Measurements from ENCODE around the gene CHD9NB. TPM values are rescaled to one million over a fixed set of nuclear protein-coding genes. Genes with fewer than 3 reads are reported as not detected.
"Not testable (repeated sequence)": the region's sequence is repeated elsewhere in the genome, so short reads cannot be mapped to it uniquely, and the experiment has no call there.

CHD9NB gene
- polyA plus RNA-seq, 1 donor = 0.85 TPM

GRCh38 chr16:53043986-53044601 is 8.6 kb downstream of the CHD9NB start:
- Histone ChIP-seq H3K4me3 (ENCODE audit: low read length) (peak overlapping the region; percentile 1), H3K36me3 (ENCODE audit: control insufficient read depth, insufficient read depth, low read length) (no peaks in the 10 kb centered on the region), H3K27ac (ENCODE audit: low read length) (no peak overlapping the region), H3K9me3 (ENCODE audit: control insufficient read depth, low read depth, low read length) (no peaks in the 10 kb centered on the region), H3K27me3 (ENCODE audit: control insufficient read depth, insufficient read depth, low read length) (no peaks in the 10 kb centered on the region), H3K4me1 (ENCODE audit: control insufficient read depth, insufficient read depth, low read length) (peaks cover 37% of the 10 kb centered on the region)
- peak in 1 of 2 donors; percentile 77 for DNase-seq
- WGBS (ENCODE audit: insufficient coverage, low lambda C conversion rate) = no CpG with 5 or more reads among the region's 11 CpGs

GRCh38 chr16:53043428-53043831 is 9.3 kb downstream of the CHD9NB start:
- DNase-seq = peak in 1 of 2 donors; percentile 44
- no CpG with 5 or more reads among the region's 5 CpGs for WGBS (ENCODE audit: insufficient coverage, low lambda C conversion rate)
- H3K27ac ChIP-seq (ENCODE audit: low read length) = no peak overlapping the region
- peak overlapping the region; percentile 1 for H3K4me3 ChIP-seq (ENCODE audit: low read length)
- H3K9me3 ChIP-seq (ENCODE audit: control insufficient read depth, low read depth, low read length) = no peaks in the 10 kb centered on the region
- H3K36me3 ChIP-seq (ENCODE audit: control insufficient read depth, insufficient read depth, low read length) = no peaks in the 10 kb centered on the region
- H3K27me3 ChIP-seq (ENCODE audit: control insufficient read depth, insufficient read depth, low read length) = no peaks in the 10 kb centered on the region
- peaks cover 30% of the 10 kb centered on the region for H3K4me1 ChIP-seq (ENCODE audit: control insufficient read depth, insufficient read depth, low read length)

GRCh38 chr16:53042235-53042701 is 10.4 kb downstream of the CHD9NB start:
- DNase-seq = no peak
- peaks cover 25% of the 10 kb centered on the region for H3K4me1 ChIP-seq (ENCODE audit: control insufficient read depth, insufficient read depth, low read length)
- 92% methylated on average over 2 of the region's 5 CpGs for WGBS (ENCODE audit: insufficient coverage, low lambda C conversion rate)
- no peaks in the 10 kb centered on the region for H3K27me3 ChIP-seq (ENCODE audit: control insufficient read depth, insufficient read depth, low read length)
- H3K36me3 ChIP-seq (ENCODE audit: control insufficient read depth, insufficient read depth, low read length) = no peaks in the 10 kb centered on the region
- no peak overlapping the region for H3K27ac ChIP-seq (ENCODE audit: low read length)
- H3K9me3 ChIP-seq (ENCODE audit: control insufficient read depth, low read depth, low read length) = no peaks in the 10 kb centered on the region
- no peak overlapping the region for H3K4me3 ChIP-seq (ENCODE audit: low read length)

- Histone ChIP-seq H3K9me3 (ENCODE audit: control insufficient read depth, low read depth, low read length) (no peaks in the 10 kb centered on the region), H3K27me3 (ENCODE audit: control insufficient read depth, insufficient read depth, low read length) (no peaks in the 10 kb centered on the region), H3K4me3 (ENCODE audit: low read length) (no peak overlapping the region), H3K4me1 (ENCODE audit: control insufficient read depth, insufficient read depth, low read length) (peaks cover 25% of the 10 kb centered on the region), H3K36me3 (ENCODE audit: control insufficient read depth, insufficient read depth, low read length) (no peaks in the 10 kb centered on the region), H3K27ac (ENCODE audit: low read length) (no peak overlapping the region)
- 76% methylated on average over 2 of the region's 4 CpGs for WGBS (ENCODE audit: insufficient coverage, low lambda C conversion rate)
- peak in 1 of 2 donors; percentile 33 for DNase-seq
These were observed 11.2 kb downstream of the CHD9NB start for GRCh38 chr16:53041320-53042051.

GRCh38 chr16:53040788-53041187 is 11.9 kb downstream of the CHD9NB start:
- Histone ChIP-seq H3K4me1 (ENCODE audit: control insufficient read depth, insufficient read depth, low read length) (peaks cover 23% of the 10 kb centered on the region), H3K9me3 (ENCODE audit: control insufficient read depth, low read depth, low read length) (no peaks in the 10 kb centered on the region), H3K4me3 (ENCODE audit: low read length) (no peak overlapping the region), H3K36me3 (ENCODE audit: control insufficient read depth, insufficient read depth, low read length) (no peaks in the 10 kb centered on the region), H3K27ac (ENCODE audit: low read length) (no peak overlapping the region), H3K27me3 (ENCODE audit: control insufficient read depth, insufficient read depth, low read length) (no peaks in the 10 kb centered on the region)
- WGBS (ENCODE audit: insufficient coverage, low lambda C conversion rate) = no CpG with 5 or more reads among the region's 1 CpG
- DNase-seq = no peak

DNA sequence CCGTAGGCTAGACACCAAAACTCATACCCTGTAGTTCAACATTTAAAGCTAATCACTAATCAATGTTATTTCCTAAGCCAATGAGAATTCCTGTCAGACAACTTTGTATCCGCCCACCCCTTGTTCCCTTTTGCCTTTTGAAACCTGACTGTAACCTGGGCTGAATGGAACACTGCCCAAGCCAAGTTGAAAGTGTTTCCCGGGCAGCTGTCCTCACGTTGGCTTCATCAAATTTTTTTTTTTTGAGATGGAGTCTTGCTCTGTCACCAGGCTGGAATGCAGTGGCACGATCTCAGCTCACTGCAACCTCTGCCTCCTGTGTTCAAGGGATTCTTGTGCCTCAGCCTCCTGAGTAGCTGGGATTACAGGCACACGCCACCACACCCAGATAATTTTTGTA is 16.0 kb downstream of the CHD9NB start:
- WGBS (ENCODE audit: insufficient coverage, low lambda C conversion rate) = no CpG with 5 or more reads among the region's 6 CpGs
- not testable (repeated sequence) for H3K27me3 ChIP-seq (ENCODE audit: control insufficient read depth, insufficient read depth, low read length); H3K27ac ChIP-seq (ENCODE audit: low read length); H3K9me3 ChIP-seq (ENCODE audit: control insufficient read depth, low read depth, low read length); H3K36me3 ChIP-seq (ENCODE audit: control insufficient read depth, insufficient read depth, low read length); H3K4me3 ChIP-seq (ENCODE audit: low read length); H3K4me1 ChIP-seq (ENCODE audit: control insufficient read depth, insufficient read depth, low read length); DNase-seq

GRCh38 chr16:53036066-53036465 is 16.6 kb downstream of the CHD9NB start:
- no CpG with 5 or more reads among the region's 6 CpGs for WGBS (ENCODE audit: insufficient coverage, low lambda C conversion rate)
- Histone ChIP-seq H3K4me1 (ENCODE audit: control insufficient read depth, insufficient read depth, low read length) (no peaks in the 10 kb centered on the region), H3K4me3 (ENCODE audit: low read length) (no peak overlapping the region), H3K27ac (ENCODE audit: low read length) (no peak overlapping the region), H3K9me3 (ENCODE audit: control insufficient read depth, low read depth, low read length) (no peaks in the 10 kb centered on the region), H3K27me3 (ENCODE audit: control insufficient read depth, insufficient read depth, low read length) (no peaks in the 10 kb centered on the region), H3K36me3 (ENCODE audit: control insufficient read depth, insufficient read depth, low read length) (no peaks in the 10 kb centered on the region)
- no peak for DNase-seq

DNA sequence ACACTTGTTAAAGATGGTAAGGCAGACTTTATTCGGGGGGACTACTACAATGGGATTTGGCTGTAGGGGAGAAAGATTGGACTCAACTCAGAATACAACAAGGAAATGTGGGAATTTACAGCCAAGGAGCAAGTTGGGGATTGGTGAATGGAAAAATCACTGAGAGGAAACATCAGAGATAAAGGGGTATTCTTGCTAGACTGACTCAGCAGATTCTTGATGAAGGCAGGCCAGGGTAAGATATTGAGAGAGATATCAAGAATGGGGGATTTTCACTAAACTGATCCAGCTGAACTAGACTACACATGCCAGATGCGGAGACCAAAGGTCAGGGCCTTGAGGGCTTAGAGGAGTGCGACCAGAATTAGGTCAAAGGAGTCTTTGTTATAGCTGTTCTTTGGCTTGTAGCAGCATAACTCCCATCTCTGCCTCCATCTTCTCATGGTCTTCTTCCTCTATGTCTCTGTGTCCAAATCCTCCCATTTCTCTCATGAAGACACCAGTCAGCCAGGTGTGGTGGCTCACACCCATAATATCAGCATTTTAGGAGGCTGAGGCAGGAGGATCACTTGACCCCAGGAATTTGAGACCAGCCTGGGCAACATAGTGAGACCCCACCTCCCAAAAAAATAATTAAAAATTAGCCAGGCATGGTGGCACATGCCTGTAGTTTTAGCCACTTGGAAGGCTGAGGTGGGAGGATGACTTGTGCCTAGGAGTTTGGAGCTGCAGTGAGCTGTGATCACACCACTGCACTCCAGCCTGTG is 17.3 kb downstream of the CHD9NB start:
- Histone ChIP-seq H3K9me3 (ENCODE audit: control insufficient read depth, low read depth, low read length) (no peaks in the 10 kb centered on the region), H3K36me3 (ENCODE audit: control insufficient read depth, insufficient read depth, low read length) (no peaks in the 10 kb centered on the region), H3K4me3 (ENCODE audit: low read length) (no peak overlapping the region), H3K27me3 (ENCODE audit: control insufficient read depth, insufficient read depth, low read length) (no peaks in the 10 kb centered on the region), H3K4me1 (ENCODE audit: control insufficient read depth, insufficient read depth, low read length) (no peaks in the 10 kb centered on the region), H3K27ac (ENCODE audit: low read length) (no peak overlapping the region)
- no CpG with 5 or more reads among the region's 3 CpGs for WGBS (ENCODE audit: insufficient coverage, low lambda C conversion rate)
- DNase-seq = no peak

DNA sequence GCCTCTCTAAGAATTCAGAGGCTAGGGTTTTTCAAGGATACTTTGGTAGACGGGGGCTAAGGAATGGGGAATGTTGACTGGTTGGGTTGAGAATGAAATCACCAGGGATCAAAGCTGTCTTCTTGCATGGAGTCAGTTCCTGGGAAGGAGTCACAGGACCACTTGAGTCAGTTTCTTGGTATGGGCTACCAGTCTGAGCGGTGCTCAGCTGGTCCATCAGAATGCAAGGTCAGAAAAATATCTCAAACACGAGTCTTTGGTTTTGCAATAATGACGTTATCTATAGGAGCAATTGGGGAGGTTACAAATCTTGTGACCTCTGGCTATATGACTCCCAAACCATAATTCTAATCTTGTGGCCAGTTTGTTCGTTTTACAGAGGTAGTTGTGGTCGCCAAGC is 18.4 kb downstream of the CHD9NB start:
- H3K4me3 ChIP-seq (ENCODE audit: low read length) = no peak overlapping the region
- no CpG with 5 or more reads among the region's 6 CpGs for WGBS (ENCODE audit: insufficient coverage, low lambda C conversion rate)
- no peak overlapping the region for H3K27ac ChIP-seq (ENCODE audit: low read length)
- no peaks in the 10 kb centered on the region for H3K4me1 ChIP-seq (ENCODE audit: control insufficient read depth, insufficient read depth, low read length)
- H3K9me3 ChIP-seq (ENCODE audit: control insufficient read depth, low read depth, low read length) = no peaks in the 10 kb centered on the region
- no peaks in the 10 kb centered on the region for H3K27me3 ChIP-seq (ENCODE audit: control insufficient read depth, insufficient read depth, low read length)
- no peak for DNase-seq
- no peaks in the 10 kb centered on the region for H3K36me3 ChIP-seq (ENCODE audit: control insufficient read depth, insufficient read depth, low read length)

DNA sequence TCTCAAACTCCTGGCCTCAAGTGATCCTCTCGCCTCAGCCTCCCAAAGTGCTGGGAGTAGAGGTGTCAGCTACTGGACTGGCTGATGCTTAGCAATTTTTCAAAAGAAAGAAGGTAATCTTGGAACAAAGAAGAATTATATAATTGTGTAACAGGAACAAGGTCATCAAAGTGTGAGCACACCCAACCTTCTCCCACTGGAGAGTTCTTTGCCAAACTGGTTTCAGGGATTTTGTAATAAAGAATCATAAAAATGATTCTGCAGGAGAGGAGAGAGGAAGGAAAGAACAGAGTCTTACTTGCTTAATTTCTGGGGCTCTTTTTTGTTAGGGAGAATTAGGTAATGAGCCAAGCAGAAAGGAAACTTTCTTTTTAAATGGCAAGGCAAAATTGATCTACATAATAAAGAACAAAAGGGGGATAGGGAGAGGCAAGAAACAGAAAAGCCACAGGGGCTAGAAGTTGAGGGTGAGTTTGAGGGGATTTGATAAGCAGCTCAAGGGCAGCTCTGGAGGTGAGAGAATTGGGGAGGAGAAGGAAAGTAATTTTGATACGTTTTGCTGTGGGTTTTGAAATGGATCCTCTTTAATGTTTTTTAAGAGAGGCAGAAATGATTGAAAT is 21.3 kb downstream of the CHD9NB start:
- no peak overlapping the region for H3K27ac ChIP-seq (ENCODE audit: low read length)
- WGBS (ENCODE audit: insufficient coverage, low lambda C conversion rate) = no CpG with 5 or more reads among the region's 2 CpGs

More for the DNA sequence above, 21.3 kb downstream of the CHD9NB start:
- no peaks in the 10 kb centered on the region for H3K27me3 ChIP-seq (ENCODE audit: control insufficient read depth, insufficient read depth, low read length)
- H3K9me3 ChIP-seq (ENCODE audit: control insufficient read depth, low read depth, low read length) = no peaks in the 10 kb centered on the region
- no peak overlapping the region for H3K4me3 ChIP-seq (ENCODE audit: low read length)
- DNase-seq = no peak
- H3K36me3 ChIP-seq (ENCODE audit: control insufficient read depth, insufficient read depth, low read length) = no peaks in the 10 kb centered on the region
- H3K4me1 ChIP-seq (ENCODE audit: control insufficient read depth, insufficient read depth, low read length) = no peaks in the 10 kb centered on the region
